Natural killer cell (primary cell): ENCODE measurements around the gene RHEB. TPM values are rescaled to one million over a fixed set of nuclear protein-coding genes. Genes with fewer than 3 reads are reported as not detected.

Experiments used
- ATAC-seq, 3 donors: fragments of 150-1000 bp in 2 of 3; fragments of 200-7000 bp in 1 of 3; cut with Tn5 transposase; 1 replicate in 1 of 3; 2 replicates in 2 of 3; pipeline ENCODE4 v1.10.0; 2021; ENCODE audit warnings: mild to moderate bottlenecking in 2 of 3, moderate library complexity in 2 of 3
- DNase-seq, 2 donors: peaks; one replicate each; pipeline versions ENCODE4 v3.0.0 to v3.0.0-alpha.2; 2013 to 2021; ENCODE audit warnings: mixed read lengths in 1 of 2
- H3K27ac ChIP-seq: one replicate; pipeline ENCODE4 v1.5.1; 2013; ENCODE audit warnings: mild to moderate bottlenecking, low read length
- H3K27me3 ChIP-seq: one replicate; pipeline ENCODE4 v1.6.1; 2013; ENCODE audit warnings: low read length; ENCODE audit not compliant: control insufficient read depth, insufficient read depth
- H3K36me3 ChIP-seq: one replicate; pipeline ENCODE4 v1.6.1; 2013; ENCODE audit warnings: low read length; ENCODE audit not compliant: control insufficient read depth, insufficient read depth
- H3K4me1 ChIP-seq: one replicate; pipeline ENCODE4 v1.6.1; 2013; ENCODE audit warnings: low read length; ENCODE audit not compliant: control insufficient read depth, insufficient read depth
- H3K4me3 ChIP-seq: one replicate; pipeline ENCODE4 v1.5.1; 2013; ENCODE audit warnings: low read length
- H3K9me3 ChIP-seq: one replicate; pipeline ENCODE4 v1.6.1; 2013; ENCODE audit warnings: low read length; ENCODE audit not compliant: control insufficient read depth, insufficient read depth
- H3K27ac Mint-ChIP-seq, 2 donors: one replicate each; pipeline ENCODE4 v1.8.0; 2022; ENCODE audit warnings: mild to moderate bottlenecking in 2 of 2, mixed read lengths in 2 of 2, moderate library complexity in 1 of 2
- H3K27me3 Mint-ChIP-seq, 2 donors: one replicate each; pipeline ENCODE4 v1.8.0; 2022; ENCODE audit warnings: low read depth in 2 of 2, mixed read lengths in 2 of 2
- H3K36me3 Mint-ChIP-seq: one replicate; pipeline ENCODE4 v1.8.0; 2022; ENCODE audit warnings: mixed read lengths
- H3K4me1 Mint-ChIP-seq, 2 donors: one replicate each; pipeline ENCODE4 v1.8.0; 2022; ENCODE audit warnings: mixed read lengths in 2 of 2
- H3K4me3 Mint-ChIP-seq: one replicate; pipeline ENCODE4 v1.8.0; 2022; ENCODE audit warnings: mild to moderate bottlenecking, moderate library complexity, mixed read lengths
- H3K9me3 Mint-ChIP-seq, 2 donors: one replicate each; pipeline ENCODE4 v1.8.0; 2022; ENCODE audit warnings: mixed read lengths in 2 of 2
- WGBS: methylation state at CpG from one replicate; pipeline ENCODE4 v1.1.7; 2013; ENCODE audit warnings: missing lambda C conversion rate; ENCODE audit not compliant: insufficient coverage; 5-methylcytosine and 5-hydroxymethylcytosine counted together
- intact Hi-C: fragments of 100-400 bp; cut with micrococcal nuclease; formaldehyde crosslinking; loops from one replicate; pipeline ENCODE4 v1.14.2; 2022
- total RNA-seq, 4 donors: library from RNA; stranded (reverse); fragments of 120-200 nt in 1 of 4; gene quantifications; one replicate each; pipeline versions ENCODE4 v1.2.3 to v1.2.4, GENCODE V29; 2013 to 2022
- TF ChIP-seq, protein P1 (sequence below): fragments of 200-600 bp; IDR thresholded peaks from one replicate; pipeline ENCODE4 v1.8.0; 2022; ENCODE audit warnings: antibody characterized with exemption

Gene RHEB
- total RNA-seq, 3 donors from 2014 or later (not counting 1 experiment from before 2014, with no cell fraction given): 51.0 to 63.3 (median 63.3) TPM

DNA sequence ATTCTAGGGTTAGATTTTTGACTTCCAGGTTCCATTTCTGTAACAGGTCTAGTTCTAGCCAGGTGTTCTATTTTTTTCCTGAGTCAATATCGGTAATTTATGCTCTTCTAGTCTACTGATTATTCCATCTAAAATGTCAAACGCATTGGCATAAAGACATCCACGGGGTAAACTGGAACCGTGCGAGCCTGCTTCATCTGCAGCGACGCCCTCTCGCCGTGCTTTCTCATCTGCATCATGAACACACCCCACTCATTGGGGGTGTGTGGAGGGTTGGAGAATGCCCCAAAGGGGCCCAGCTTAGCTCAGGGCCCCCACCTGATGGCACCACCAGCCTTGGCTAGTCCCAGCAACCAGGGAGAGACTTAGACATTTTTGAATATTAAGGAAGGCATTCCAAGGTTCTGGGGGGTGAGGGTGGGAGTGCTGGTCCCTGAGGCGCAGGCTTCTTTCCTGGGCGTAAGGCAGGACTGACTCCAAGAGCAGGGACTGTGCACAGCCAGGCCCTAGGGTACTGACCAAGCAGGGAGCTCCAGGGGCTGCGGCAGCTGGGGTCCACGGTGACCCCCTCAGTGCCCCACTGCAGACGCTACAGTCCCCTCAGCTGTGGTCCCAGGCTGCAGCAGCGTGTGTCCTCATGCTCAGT lies 66.9 kb downstream of the RHEB start:
- Histone ChIP-seq H3K4me1 (peaks cover 3% of the 10 kb centered on the region), H3K27ac (no peak overlapping the region), H3K9me3 (no peaks in the 10 kb centered on the region), H3K4me3 (no peak overlapping the region), H3K36me3 (no peaks in the 10 kb centered on the region), H3K27me3 (no peaks in the 10 kb centered on the region)
- H3K27ac Mint-ChIP-seq: no peak overlapping the region
- H3K4me3 Mint-ChIP-seq: no peak overlapping the region
- H3K4me1 Mint-ChIP-seq: peaks cover 0 to 5% of the 10 kb centered on the region in 2 donors
- H3K27me3 Mint-ChIP-seq: peaks cover 8 to 12% of the 10 kb centered on the region in 2 donors
- TF ChIP-seq, protein P1, sequence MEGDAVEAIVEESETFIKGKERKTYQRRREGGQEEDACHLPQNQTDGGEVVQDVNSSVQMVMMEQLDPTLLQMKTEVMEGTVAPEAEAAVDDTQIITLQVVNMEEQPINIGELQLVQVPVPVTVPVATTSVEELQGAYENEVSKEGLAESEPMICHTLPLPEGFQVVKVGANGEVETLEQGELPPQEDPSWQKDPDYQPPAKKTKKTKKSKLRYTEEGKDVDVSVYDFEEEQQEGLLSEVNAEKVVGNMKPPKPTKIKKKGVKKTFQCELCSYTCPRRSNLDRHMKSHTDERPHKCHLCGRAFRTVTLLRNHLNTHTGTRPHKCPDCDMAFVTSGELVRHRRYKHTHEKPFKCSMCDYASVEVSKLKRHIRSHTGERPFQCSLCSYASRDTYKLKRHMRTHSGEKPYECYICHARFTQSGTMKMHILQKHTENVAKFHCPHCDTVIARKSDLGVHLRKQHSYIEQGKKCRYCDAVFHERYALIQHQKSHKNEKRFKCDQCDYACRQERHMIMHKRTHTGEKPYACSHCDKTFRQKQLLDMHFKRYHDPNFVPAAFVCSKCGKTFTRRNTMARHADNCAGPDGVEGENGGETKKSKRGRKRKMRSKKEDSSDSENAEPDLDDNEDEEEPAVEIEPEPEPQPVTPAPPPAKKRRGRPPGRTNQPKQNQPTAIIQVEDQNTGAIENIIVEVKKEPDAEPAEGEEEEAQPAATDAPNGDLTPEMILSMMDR: no peak
- H3K9me3 Mint-ChIP-seq: no peaks in the 10 kb centered on the region
- no peaks in the 10 kb centered on the region for H3K36me3 Mint-ChIP-seq
- intact Hi-C loops: no loop called here
- 90% methylated on average over 11 of the region's 15 CpGs for WGBS
- ATAC-seq (no peak), DNase-seq (no peak)

DNA sequence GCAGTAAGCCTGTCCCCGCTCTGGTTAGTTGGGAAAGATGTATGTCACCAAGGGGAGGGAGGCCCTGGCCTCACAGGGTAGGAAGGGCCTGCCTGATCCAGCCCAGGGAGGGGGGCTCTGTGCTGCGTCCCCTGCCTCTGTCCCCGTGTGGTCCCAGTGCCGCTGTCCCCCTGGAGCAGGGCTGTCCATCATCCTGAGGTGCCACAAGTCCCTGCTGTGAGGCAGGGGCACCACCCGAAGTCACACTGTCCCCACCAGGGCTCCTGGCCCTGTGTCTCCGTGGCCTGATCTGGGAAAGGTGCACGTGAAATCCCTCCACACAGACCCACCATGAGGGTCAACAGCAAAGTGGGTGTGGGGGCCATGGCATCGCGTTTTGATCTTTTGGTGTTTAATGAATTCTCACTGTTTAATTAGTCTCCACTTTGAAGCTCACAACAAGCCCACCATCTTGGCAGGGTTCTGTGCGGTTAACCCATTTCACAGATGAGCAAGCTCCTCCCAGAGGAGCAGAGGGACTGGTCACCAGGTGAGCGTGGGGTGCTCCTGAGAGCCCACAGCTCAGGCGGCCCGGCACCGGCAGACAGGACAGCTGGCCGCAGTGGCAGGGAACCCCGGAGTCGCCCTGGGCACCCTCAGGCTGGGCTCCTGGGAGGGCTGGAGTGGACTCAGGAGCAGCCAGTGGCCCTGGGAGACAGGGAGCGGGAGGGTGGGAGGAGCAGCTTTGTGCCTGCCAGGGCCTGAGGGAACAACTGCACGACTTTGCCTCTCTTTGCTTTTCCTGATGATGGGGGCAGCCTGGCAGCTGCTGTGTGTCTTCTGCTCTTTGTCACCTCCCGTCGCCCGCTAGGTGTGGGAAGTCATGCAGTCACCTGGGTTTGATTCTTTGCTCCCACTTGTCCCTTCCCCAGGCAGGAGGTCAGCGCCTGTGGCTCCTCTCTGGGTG lies 67.8 kb downstream of the RHEB start:
- DNase-seq: no peak
- intact Hi-C loops: no loop called here

DNA sequence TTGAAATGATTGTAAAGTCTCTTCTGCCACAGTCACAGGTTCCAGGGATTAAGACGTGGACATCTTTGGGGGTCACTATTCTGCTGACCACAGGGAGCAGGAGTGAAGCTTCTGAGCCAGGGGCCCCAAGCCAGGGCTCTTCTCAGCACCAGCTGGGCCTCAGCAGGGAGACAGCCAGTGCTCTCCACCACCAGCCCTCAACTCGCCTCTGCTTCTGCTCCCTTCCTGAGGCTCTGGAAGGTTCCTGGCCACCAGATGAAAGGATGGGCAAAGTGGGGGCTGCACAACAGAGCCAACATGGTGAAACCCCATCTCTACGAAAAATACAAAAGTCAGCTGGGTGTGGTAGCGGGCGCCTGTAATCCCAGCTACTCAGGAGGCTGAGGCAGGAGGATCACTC lies 68.5 kb downstream of the RHEB start:
- Histone ChIP-seq H3K27ac (no peak overlapping the region), H3K36me3 (no peaks in the 10 kb centered on the region), H3K27me3 (no peaks in the 10 kb centered on the region), H3K4me3 (no peak overlapping the region), H3K4me1 (peaks cover 5% of the 10 kb centered on the region), H3K9me3 (no peaks in the 10 kb centered on the region)
- no peak overlapping the region for H3K4me3 Mint-ChIP-seq
- H3K27ac Mint-ChIP-seq: no peak overlapping the region
- intact Hi-C loops: no loop called here
- H3K36me3 Mint-ChIP-seq: no peaks in the 10 kb centered on the region
- peaks cover 12% of the 10 kb centered on the region in 2 donors for H3K27me3 Mint-ChIP-seq
- no peaks in the 10 kb centered on the region for H3K4me1 Mint-ChIP-seq
- no peaks in the 10 kb centered on the region for H3K9me3 Mint-ChIP-seq
- TF ChIP-seq, protein P1: no peak
- WGBS: 93% methylated on average over 5 of the region's 5 CpGs
- DNase-seq (no peak), ATAC-seq (no peak)

More for the DNA sequence above, 67.8 kb downstream of the RHEB start:
- no peak for ATAC-seq
- Histone ChIP-seq H3K4me3 (no peak overlapping the region), H3K36me3 (no peaks in the 10 kb centered on the region), H3K4me1 (peaks cover 5% of the 10 kb centered on the region), H3K27ac (no peak overlapping the region), H3K27me3 (no peaks in the 10 kb centered on the region), H3K9me3 (no peaks in the 10 kb centered on the region)
- no peaks in the 10 kb centered on the region for H3K36me3 Mint-ChIP-seq
- no peak overlapping the region for H3K27ac Mint-ChIP-seq
- TF ChIP-seq, protein P1: no peak
- WGBS: 90% methylated on average over 23 of the region's 23 CpGs
- H3K4me3 Mint-ChIP-seq: no peak overlapping the region
- peaks cover 8 to 12% of the 10 kb centered on the region in 2 donors for H3K27me3 Mint-ChIP-seq
- peaks cover 0 to 1% of the 10 kb centered on the region in 2 donors for H3K4me1 Mint-ChIP-seq
- H3K9me3 Mint-ChIP-seq: no peaks in the 10 kb centered on the region
